Measurements from ENCODE around the gene PON2.

DNA sequence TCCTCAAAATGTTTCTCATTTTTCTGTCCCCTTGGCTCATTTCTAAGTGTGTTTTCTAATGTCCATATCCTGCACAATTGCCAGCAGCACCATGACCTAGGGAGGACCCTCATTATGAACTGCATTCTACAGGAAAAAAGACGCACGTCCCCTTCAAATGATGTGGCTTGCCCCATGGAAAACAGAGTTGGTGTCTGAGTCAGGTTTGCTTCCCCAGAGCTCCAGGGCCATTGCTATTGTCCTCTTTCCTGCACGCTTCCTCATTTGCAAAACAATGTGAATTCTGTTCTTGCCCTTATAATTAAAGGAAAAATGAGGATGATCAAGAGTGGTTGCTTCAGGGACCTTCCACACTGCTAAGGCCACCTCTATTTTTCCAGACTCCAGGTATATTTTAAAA is 36.2 kb upstream of the PON2 start:
- TF ChIP-seq, protein P1, sequence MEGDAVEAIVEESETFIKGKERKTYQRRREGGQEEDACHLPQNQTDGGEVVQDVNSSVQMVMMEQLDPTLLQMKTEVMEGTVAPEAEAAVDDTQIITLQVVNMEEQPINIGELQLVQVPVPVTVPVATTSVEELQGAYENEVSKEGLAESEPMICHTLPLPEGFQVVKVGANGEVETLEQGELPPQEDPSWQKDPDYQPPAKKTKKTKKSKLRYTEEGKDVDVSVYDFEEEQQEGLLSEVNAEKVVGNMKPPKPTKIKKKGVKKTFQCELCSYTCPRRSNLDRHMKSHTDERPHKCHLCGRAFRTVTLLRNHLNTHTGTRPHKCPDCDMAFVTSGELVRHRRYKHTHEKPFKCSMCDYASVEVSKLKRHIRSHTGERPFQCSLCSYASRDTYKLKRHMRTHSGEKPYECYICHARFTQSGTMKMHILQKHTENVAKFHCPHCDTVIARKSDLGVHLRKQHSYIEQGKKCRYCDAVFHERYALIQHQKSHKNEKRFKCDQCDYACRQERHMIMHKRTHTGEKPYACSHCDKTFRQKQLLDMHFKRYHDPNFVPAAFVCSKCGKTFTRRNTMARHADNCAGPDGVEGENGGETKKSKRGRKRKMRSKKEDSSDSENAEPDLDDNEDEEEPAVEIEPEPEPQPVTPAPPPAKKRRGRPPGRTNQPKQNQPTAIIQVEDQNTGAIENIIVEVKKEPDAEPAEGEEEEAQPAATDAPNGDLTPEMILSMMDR (IDR thresholded peaks at IDR 0.05; ENCODE audit: insufficient read depth, low read length) = no peak
- TF ChIP-seq POLR2AphosphoS5 (IDR thresholded peaks at IDR 0.05; ENCODE audit: low read depth) (no peak), GABPA (IDR thresholded peaks at IDR 0.05; ENCODE audit: low read depth) (no peak), SPI1 (IDR thresholded peaks at IDR 0.05; ENCODE audit: borderline replicate concordance, low read depth) (no peak)
- TF ChIP-seq, protein P2, sequence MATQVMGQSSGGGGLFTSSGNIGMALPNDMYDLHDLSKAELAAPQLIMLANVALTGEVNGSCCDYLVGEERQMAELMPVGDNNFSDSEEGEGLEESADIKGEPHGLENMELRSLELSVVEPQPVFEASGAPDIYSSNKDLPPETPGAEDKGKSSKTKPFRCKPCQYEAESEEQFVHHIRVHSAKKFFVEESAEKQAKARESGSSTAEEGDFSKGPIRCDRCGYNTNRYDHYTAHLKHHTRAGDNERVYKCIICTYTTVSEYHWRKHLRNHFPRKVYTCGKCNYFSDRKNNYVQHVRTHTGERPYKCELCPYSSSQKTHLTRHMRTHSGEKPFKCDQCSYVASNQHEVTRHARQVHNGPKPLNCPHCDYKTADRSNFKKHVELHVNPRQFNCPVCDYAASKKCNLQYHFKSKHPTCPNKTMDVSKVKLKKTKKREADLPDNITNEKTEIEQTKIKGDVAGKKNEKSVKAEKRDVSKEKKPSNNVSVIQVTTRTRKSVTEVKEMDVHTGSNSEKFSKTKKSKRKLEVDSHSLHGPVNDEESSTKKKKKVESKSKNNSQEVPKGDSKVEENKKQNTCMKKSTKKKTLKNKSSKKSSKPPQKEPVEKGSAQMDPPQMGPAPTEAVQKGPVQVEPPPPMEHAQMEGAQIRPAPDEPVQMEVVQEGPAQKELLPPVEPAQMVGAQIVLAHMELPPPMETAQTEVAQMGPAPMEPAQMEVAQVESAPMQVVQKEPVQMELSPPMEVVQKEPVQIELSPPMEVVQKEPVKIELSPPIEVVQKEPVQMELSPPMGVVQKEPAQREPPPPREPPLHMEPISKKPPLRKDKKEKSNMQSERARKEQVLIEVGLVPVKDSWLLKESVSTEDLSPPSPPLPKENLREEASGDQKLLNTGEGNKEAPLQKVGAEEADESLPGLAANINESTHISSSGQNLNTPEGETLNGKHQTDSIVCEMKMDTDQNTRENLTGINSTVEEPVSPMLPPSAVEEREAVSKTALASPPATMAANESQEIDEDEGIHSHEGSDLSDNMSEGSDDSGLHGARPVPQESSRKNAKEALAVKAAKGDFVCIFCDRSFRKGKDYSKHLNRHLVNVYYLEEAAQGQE (IDR thresholded peaks at IDR 0.05; ENCODE audit: insufficient replicate concordance, low read depth) = no peak
